PFSK-1 (cell line): ENCODE measurements around the gene SEZ6L2.

ENCODE experiments used
- FOXP2 ChIP-seq: optimal IDR thresholded peaks from 2 replicates; pipeline ENCODE3; 2011; ENCODE audit warnings: borderline replicate concordance, control low read depth, inconsistent platforms; ENCODE audit not compliant: insufficient read depth; ENCODE audit errors: extremely low read length, extremely low read depth
- POLR2AphosphoS5 ChIP-seq: IDR thresholded peaks from 2 replicates; pipeline ENCODE4 v1.6.1; 2012; ENCODE audit warnings: low read depth, mild to moderate bottlenecking, control low read depth, low read length, moderate library complexity
- SIN3A ChIP-seq: IDR thresholded peaks from 2 replicates; pipeline ENCODE4 v1.6.1; 2012; ENCODE audit warnings: mild to moderate bottlenecking, low read length, moderate library complexity, borderline replicate concordance; ENCODE audit not compliant: insufficient read depth
- TAF1 ChIP-seq: IDR thresholded peaks from 2 replicates; pipeline ENCODE4 v1.6.1; 2012; ENCODE audit warnings: low read length, control low read depth, borderline replicate concordance; ENCODE audit not compliant: insufficient read depth
- TF ChIP-seq, protein P1 (sequence below), 2 experiments: IDR thresholded peaks; 2 replicates each; pipeline versions ENCODE4 v1.6.1 to v1.8.0; 2011 to 2012; ENCODE audit warnings: low read depth in 2 of 2, low read length in 2 of 2, control low read depth in 1 of 2, inconsistent platforms in 1 of 2, mild to moderate bottlenecking in 1 of 2, moderate library complexity in 1 of 2; ENCODE audit not compliant: insufficient read depth in 1 of 2

DNA sequence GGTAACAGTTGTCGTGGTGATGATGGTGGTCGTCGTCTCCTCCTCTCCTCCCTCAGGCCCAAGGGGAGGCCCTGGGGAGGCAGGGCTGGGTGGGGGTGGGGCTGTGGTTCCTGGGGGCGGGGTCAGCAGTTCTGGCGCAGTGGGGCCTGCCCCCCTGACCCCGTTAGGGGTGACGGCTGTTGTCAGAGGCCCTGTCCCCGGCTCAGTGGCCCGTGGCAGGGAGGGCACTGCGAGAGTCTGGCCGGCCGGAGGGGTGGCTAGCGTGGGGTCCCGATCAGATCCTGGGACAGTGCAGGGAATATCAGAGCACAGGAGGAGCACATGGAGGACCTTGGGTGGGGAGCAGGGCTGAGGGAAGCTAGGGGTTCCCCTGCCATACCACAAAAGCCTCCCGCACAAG lies 2.5 kb downstream of the SEZ6L2 start:
- TF ChIP-seq POLR2AphosphoS5 (no peak), TAF1 (no peak), SIN3A (no peak), FOXP2 (no peak)
- TF ChIP-seq, protein P1, sequence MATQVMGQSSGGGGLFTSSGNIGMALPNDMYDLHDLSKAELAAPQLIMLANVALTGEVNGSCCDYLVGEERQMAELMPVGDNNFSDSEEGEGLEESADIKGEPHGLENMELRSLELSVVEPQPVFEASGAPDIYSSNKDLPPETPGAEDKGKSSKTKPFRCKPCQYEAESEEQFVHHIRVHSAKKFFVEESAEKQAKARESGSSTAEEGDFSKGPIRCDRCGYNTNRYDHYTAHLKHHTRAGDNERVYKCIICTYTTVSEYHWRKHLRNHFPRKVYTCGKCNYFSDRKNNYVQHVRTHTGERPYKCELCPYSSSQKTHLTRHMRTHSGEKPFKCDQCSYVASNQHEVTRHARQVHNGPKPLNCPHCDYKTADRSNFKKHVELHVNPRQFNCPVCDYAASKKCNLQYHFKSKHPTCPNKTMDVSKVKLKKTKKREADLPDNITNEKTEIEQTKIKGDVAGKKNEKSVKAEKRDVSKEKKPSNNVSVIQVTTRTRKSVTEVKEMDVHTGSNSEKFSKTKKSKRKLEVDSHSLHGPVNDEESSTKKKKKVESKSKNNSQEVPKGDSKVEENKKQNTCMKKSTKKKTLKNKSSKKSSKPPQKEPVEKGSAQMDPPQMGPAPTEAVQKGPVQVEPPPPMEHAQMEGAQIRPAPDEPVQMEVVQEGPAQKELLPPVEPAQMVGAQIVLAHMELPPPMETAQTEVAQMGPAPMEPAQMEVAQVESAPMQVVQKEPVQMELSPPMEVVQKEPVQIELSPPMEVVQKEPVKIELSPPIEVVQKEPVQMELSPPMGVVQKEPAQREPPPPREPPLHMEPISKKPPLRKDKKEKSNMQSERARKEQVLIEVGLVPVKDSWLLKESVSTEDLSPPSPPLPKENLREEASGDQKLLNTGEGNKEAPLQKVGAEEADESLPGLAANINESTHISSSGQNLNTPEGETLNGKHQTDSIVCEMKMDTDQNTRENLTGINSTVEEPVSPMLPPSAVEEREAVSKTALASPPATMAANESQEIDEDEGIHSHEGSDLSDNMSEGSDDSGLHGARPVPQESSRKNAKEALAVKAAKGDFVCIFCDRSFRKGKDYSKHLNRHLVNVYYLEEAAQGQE (IDR thresholded peaks at IDR 0.05; ENCODE audit: insufficient read depth in 1 of 2, low read depth in 2 of 2, low read length in 2 of 2): no peak
